Prostate gland (tissue), 2 donors: ENCODE data around the gene DLEC1.

ENCODE experiments used
- POLR2A ChIP-seq: fragments of 450-650 bp; IDR thresholded peaks from one replicate; pipeline ENCODE4 v1.6.1; 2016; ENCODE audit warnings: antibody characterized with exemption, mild to moderate bottlenecking
- TF ChIP-seq, protein P1 (sequence below), 4 experiments: fragments of 200-600 bp in 2 of 4; fragments of 450-650 bp in 2 of 4; sonication (generic) in 2 of 4; IDR thresholded peaks; 1 replicate in 3 of 4; 2 replicates in 1 of 4; pipeline ENCODE4 v1.5.1; 2016 to 2019; ENCODE audit warnings: antibody characterized with exemption in 4 of 4, mild to moderate bottlenecking in 2 of 4, moderate library complexity in 2 of 4

DNA sequence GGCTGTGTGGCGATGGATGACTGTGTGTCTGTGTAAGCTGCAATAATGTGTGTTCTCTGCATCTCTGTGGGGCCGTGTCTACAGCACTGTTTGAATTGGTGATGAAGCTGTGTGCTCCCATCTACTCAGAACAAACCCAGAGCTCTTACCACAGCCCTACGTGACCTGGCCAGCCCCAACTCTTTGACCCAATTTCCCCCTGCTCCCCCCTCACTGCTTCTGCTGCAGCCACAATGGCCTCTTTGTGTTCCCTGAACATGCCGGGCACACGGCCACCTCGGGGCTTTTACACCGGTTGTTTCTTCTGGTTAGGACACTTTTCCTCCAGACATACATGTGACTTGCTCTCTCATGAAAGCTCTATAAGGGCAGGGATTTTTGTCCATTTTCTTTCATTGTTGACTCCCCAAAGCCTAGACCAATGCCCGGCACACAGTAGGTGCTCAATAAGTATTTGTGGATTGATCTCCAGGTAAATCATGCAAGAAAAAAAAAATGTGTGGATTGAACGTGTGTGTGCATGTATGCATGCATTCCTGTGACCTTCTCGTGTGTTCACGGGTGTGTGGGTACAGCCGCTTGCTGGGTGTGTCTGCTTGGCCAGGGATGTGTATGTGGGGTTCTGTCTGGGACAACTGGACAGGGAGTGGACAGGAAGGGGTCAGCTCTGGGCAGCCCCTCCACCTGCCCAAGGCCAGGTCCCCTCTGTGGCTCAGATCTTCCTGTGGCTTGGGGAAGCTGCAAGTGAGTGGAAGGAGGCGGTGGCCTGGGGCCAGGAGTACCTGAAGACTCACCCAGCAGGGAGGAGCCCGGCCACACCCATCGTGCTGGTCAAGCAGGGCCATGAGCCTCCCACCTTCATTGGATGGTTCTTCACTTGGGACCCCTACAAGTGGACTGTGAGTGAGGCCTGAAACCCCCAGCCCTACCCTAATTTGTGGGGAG, 33.7 kb upstream of the DLEC1 start:
- TF ChIP-seq, protein P1, sequence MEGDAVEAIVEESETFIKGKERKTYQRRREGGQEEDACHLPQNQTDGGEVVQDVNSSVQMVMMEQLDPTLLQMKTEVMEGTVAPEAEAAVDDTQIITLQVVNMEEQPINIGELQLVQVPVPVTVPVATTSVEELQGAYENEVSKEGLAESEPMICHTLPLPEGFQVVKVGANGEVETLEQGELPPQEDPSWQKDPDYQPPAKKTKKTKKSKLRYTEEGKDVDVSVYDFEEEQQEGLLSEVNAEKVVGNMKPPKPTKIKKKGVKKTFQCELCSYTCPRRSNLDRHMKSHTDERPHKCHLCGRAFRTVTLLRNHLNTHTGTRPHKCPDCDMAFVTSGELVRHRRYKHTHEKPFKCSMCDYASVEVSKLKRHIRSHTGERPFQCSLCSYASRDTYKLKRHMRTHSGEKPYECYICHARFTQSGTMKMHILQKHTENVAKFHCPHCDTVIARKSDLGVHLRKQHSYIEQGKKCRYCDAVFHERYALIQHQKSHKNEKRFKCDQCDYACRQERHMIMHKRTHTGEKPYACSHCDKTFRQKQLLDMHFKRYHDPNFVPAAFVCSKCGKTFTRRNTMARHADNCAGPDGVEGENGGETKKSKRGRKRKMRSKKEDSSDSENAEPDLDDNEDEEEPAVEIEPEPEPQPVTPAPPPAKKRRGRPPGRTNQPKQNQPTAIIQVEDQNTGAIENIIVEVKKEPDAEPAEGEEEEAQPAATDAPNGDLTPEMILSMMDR (IDR thresholded peaks at IDR 0.05), result no peak
- no peak for TF ChIP-seq POLR2A
